Measurements from ENCODE around the gene CHML.

The CHML gene

DNA sequence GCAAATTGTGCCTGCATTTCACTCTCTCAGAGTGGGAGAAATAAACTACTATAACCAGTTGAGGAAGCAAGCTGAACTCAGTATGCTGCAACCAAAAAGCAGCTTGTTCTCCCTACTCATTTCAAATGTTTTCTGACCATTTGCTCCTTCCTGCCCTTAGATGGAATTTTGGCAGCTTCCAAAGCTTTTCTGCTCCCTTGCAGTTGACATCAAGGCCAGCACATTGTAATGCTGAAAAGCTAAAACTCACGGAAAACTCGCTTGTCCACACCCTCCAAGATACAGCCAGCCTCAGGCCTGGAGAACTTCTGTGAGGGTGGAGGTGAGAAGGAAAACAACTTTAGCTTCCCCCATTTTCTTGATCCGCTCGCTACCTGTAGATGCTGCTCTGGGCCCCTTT lies 5.0 kb upstream of the CHML start:
- DNase-seq: no peak

DNA sequence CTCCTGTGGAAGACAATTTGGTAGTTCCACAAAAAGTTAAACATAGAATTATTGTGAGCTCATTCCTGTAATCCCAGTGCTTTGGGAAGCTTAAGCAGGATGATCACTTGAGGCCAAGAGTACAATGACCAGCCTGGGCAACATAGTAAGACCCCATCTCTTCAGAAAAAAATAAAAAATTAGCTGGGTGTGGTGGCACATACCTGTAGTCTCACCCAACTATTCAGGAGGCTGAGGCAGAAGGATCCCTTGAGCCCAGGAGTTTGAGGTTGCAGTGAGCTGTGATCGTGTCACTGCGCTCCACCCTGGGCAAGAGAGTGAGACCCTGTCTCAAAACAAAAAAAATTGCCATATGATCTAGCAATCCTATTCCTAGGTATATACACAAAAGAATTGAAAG lies 4.1 kb upstream of the CHML start:
- DNase-seq: no peak

DNA sequence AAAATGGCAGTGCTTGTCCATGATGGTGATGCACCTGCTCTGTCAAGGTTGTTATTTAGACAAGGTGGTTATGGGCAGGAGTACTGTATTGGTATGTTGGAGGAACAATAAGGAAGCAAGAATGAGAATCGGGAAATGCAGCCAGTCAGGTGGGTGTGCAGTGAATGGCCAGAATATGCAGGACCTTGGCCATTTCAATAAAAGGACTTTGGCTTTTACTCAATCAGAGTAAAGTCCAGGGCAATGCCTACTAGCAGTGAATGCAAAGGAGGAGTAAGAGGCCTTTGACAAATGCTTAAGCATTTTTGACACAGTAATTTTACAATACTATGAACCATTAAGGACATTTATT lies 2.4 kb upstream of the CHML start:
- no peak for DNase-seq

DNA sequence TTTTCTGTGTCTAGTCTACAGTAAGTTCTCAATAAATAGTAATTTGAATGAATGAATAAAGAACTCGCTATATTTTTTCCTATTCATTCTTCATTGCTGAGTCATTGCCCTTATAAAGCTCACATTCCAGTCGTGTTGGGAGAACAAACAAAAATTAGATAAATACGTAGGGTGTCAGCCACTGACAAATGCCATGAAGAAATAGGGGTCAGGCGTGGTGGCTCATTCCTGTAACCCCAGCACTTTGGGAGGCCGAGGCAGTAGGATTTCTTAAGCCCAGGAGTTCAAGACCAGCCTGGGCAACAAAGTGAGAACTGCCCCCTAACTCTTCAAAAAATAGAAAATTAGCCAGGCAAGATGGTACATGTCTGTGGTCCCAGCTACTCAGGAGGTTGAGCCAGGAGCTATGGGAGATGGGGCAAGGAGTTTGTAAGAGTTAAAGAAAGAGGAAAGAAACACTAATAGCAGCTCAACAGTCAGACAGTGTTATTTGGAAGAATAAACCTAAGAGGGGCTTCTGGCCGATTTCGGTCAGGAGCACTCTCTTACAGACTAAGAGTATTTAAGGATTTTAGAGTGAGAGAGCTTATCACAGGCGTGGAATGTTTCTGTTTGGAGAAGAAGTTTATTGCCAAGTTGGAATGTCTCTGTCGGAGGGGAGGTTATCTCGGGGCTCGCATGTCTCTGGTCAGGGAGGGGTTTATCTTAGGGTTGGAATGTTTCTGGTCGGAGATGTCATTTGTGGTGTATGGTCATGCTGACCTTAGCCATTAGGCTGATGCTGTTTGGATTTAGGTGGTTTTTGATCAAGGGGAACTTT lies 1.8 kb upstream of the CHML start:
- DNase-seq: no peak

DNA sequence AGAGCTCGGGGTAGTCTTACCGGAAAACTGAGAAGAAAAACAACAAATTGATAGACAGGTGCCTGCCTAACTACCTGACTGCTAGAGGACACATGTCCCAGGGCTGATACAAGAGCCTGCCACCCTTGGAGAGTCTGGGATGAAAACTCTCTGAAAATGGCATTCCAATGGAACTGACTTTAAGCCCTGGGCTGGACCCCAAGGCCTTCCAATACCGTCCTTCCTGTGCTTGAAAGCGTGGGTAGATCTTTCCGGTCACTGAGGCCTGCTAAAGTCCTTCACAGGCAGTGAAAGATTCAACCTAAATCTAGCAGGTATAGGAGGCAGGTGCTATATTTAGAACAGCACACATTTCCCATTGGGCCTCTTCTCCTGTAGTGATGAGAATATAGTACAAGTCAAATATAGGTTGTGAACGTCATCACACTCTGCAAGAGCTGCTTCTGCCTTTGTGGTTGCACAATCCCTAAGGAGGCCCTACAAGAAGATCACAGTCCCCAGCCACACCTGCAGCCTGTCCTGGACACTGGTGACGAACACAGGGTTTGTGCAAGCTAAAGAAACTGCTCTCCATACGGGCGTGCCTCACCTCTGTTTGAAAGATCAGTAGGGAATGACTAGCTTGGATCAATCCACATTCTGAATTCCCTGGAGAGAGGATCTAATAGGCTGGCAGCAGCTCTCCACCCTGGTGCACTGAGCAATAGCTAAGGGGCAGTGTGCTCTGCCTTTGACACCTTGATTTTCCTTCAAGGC lies 876 bp upstream of the CHML start:
- DNase-seq: peak in 1 of 2 experiments; percentile 5

DNA sequence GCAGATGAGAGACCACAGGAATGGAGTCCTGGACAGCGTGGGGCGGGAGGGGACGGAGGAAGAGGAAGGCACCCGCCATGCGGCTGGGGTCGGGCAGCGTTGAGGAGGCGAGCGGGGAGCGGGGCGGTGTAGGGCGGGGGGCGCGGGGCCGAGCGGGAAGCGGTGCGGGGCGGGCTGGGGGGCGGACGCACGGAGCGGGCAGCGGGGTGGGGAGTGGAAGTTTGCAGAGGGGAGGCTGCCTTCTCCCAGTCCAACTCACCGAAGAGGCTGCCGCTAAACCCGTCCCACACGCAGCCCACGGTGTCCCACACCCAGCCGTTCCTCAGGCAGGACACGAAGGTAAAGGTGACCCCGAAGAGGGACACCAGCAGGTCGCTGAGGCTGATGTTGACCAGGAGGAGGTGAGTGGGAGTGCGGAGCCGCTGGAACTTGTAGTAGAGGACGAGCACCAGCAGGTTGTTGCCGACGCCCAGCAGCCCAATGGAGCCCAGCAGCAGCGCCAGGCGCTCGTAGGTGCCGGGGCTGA lies 483 bp downstream of the CHML start:
- DNase-seq: peak; percentile 44 to 50

DNA sequence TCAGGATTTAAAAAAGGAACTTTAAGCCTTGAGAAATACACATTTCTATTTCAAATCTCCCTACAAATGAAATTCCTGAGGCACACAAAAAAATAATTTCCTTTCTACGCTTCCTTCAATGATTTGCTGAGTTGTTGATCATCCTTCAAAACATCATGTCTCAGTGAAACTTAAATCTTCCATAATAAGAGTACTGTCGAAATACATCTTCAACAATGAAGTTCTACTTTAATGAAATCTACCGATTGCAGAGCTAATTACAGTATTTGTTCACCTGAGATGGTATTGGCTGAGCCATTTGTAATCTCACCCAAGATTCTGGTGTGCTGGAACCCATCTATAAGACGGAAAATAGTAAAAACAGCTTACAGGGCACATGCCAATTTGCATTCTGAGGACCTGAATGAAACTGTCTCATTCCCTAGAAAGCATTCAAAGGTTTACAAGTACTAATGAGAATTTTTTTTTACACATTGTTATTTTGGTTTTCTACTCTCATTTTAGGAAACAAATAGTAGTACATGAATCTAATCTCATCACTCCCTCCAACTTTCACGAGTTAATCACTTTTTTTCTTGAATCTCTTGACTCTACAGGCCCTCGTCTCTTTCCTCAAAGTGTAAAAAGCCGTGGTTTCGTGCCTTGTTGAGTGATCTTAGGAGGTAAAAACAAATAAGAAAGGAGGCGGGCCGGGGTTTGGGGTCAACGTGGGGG lies 1.1 kb downstream of the CHML start:
- DNase-seq: no peak

DNA sequence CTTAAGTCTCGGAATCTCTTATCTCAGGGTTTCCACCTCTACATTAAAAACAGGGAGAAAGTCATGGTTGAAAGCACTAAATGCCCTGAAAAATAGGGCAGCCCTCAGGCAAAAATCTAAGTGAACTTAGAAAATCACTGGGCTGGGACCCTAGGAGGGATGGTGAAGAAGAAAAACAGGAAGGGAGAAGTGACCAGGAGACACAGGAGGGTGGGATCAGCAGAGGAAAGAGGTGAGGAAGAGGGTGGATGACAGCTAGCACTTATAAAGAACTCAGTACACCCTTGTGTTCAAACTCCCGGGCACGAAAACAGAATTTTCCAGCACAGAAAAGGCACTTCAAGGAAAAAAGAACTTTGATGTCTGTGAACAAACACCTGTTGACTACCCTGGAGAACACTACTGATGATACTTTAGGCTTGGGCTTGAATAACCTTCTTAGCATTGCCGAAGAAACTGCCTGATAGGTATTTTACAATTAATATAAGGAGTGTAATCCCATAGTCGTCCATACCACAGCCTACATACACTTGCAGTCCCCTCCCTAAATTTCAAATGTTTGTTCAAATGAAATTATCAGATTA lies 2.0 kb downstream of the CHML start:
- DNase-seq: no peak

DNA sequence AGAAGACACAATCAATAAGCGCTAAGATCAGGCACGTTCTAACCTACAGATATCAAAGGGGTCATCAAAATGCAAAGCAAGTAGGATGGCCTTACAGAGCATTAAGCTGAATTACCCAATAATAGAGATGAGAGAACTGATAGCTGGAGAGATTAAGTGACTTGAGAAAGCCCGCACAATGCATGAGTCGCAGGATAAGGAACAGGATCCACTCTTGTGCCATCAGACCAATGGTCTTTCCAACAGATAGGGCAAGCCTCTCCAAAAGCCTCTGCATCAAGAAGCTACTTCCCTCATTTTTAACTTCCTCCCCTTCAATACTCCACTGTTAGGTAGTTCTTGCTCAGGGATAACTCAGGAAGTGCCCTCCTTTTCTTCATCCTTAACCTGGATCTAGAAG lies 2.6 kb downstream of the CHML start:
- no peak for DNase-seq

DNA sequence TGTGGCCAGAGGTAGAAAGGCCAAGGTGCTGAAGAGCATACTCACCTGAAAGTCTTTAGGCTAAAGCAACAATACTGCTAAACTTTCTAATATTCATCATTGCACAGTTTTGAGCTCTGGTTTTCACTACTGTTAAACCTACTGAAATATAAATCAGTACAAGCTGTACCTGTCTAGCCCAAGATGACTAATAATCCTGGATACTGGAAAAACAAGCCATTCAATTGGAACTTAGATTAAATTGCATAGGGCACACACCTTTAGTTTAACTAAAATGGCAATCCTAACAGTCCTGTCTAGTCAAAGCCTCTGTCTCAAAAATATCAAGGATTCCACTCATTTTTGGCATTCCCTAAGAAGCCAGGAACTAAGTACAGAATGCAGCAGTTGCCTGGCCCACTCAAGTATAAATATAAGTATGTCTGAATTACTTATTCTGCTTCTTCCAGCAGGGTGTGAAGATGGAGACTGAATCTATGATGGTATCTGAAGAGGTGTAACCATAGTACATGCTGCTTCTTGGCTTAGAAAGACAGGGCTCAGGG lies 3.1 kb downstream of the CHML start:
- no peak for DNase-seq

DNA sequence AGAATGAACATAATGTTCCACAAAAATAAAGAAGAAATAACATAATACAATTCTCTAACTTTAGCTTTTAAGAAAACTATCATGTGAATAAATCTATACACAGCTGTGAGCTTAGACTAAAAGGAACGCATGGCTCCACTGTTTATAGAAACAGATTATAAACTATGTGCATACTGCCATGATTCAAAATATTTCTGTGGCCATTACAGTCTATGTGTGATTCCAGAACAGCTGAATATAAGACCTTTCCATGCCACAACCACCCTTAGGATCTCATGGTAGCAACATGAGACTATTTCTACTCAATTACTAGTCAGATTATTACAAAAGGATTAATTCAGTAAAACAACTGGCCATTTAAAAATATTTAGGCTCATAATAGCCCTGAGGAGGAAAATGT lies 3.9 kb downstream of the CHML start:
- DNase-seq: no peak

DNA sequence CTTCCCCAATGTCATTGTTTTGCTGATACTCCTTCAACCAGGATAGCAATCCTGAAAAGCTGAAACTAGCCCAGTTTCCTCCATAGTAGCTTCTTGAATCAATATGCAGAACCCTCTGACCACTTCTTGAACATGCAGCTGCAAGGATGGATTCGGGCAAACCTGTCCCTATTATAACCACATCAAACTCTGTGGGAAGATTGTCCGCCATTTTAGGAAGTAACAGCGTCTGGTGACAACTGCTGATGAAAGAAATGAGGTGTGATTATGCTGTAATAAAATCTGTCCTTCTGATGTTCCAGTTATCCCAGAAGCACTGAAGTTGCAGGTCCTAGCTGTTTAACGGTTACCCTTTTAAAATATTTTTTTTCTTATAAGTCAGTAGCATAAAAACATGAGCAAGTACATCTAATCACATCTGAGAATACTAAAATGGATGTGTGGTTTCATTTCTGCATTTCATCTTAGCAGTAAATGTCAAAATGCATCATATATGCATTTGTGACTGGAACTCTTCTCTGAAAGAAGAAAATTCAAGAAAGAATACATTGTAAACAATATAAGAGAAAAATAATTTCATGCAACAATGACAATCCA lies 4.5 kb downstream of the CHML start:
- DNase-seq: no peak

DNA sequence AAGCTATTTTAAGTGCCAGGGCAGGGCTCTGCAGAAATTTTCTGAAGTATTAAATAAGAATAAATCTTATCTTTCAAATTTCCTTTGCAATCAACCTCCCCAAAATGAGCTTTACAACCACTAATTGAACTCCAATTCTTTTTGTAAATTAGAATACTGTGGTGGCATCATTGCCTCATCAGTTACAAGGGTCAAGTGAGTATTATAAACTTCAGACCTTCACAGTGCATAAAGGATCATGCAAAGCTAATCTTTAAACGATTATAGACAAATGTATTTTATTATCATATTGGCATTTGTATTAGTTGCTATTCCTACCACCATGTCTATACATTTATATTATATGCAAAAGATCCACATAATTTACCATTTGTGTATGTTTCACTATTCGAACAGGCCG lies 7.2 kb downstream of the CHML start:
- no peak for DNase-seq

DNA sequence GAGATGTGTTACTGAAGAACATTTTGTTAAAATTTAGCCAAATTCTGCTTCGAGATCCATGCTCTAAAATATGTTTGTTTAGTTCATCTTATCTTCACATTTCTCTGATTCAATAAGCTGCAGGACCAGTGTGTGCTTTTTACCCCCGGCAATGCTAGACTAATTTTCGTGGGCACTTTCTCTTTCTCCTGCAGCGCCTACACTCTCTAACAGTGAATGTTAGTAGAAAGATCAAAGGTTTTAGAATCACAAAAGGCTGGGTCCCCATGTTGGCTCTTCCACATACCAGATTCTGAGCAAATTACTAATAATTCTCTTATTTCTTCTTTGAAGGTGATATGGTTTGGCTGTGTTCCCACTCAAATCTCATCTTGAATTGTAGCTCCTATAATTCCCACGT lies 8.5 kb downstream of the CHML start:
- DNase-seq: no peak

DNA sequence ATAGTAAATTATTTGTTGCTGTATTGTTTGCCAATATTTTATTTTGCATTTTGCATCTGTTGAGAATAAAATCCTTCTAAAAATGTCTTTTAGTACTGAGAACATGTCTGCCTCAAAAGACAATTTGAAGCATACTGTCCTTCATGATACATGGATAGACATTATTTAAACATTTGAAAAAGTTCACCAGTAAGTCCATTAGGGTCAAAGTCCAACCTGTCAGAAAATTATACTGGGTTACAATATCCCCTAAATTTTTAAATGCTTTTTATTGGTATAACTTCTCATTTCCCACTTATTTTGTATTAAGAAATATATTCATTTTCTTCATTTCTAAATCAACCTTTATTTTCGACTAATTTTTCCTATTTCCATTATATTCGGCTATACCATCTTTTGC lies 9.3 kb downstream of the CHML start:
- DNase-seq: no peak

DNA sequence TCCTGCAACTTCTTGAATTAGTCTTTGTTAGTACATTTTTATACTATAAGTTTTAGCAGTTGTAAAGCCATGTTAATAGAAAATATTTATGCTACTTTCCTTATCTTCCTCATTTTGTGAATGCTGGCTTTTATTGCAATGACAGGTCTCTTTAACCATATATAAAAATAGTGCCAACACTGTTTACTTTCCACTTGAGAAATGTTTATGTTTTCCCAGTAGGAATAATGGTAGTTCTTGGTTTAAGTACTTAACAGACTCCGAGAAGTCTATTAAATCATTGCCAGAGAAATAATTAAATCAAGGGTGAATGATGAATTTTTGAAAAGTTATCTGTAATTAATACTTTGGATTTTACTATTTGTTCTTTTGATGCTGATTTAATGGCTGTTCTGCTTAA lies 9.7 kb downstream of the CHML start:
- DNase-seq: no peak

DNA sequence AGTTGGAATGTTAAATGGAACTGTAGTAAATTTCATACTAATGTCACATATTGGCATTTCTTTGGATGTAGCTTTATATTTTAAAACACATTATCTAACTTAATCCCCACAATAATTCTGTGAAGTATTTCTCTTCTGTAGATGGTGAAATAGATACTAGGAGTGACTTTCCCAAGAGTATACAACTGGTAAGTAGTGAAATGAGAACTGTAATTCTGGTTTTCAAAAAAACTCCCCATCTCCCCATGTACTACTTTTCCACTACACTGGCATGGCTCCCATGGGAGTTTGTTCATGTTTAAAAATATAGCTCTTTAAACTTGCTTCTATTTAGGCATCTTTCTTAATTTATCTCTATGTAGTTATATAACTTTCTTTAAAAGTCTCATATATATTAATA lies 10.2 kb downstream of the CHML start:
- DNase-seq: no peak

DNA sequence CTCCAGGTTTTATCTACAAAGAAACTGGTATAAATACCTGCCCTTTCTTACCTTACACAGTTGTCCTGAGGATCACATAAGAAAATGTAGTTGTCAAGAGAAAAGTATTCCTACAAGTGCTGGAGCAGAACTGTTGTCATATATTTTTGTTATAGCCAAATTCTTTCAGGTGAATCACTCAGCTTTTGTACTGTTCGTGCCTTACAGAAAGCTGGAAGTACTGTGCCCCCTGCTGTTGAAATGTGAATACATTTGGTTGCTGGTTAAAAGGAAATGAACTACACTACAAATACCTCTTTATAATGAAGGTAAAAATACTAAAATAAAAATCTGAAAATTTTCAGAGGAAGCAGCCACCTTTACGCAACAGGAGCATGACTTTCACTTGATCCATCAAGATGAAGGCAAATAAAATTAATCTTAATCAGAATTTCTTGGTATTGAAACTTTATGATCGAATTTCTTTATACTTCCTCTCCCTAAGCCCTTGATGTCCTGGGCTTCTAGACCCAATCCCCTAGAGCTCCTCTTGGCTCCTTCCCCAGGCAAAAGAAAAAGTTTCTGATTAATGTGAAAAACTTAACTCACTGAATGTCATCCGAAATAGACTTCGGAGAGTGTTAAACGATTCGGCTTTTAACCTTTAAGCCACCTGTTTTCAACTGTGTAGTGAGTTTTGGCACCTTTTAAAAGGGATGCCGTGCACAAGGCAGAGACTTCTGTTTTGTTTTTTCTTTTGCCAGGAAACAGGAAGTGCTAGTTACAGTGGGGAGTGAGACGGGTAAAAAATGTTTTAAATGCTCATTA lies 12.5 kb downstream of the CHML start:
- DNase-seq: peak in 1 of 2 experiments; percentile 27

DNA sequence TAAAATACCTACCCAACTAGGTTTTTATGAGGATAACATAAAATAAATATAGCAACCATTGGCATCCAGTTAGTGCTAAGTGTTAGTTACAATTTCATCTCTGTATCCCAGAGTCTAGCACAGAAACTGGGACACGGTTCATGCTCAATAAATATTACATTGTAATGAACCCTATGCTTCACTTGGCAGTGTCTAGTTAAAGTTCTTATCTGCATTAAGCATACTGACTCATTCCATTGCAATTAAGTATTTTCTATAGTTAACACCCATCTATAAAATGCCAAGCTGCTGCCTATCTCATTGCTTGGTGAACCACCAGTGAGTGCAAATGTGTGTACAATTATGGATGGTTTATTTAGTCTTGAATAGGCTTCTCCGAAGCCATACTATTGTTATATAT lies 15.2 kb downstream of the CHML start:
- DNase-seq: no peak

DNA sequence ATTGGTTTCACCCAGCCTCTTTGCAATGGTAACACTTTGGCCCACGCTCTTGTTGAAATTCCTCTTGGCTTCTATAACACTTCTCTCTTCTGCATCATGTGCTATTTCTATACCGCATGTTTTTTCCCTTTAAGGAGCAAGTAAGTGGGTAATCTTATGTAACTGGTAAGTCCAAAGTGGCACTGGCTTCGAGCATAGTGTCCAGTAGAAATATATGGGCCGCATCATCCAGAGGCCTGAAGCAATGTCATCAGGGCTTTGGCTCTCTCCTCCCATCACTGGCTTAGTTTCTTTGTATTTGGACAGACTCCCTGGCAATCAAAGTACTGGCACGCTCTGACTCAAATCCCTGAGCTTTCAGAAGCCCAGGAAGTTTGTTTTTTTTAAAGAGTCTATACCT lies 17.5 kb downstream of the CHML start:
- no peak for DNase-seq

DNA sequence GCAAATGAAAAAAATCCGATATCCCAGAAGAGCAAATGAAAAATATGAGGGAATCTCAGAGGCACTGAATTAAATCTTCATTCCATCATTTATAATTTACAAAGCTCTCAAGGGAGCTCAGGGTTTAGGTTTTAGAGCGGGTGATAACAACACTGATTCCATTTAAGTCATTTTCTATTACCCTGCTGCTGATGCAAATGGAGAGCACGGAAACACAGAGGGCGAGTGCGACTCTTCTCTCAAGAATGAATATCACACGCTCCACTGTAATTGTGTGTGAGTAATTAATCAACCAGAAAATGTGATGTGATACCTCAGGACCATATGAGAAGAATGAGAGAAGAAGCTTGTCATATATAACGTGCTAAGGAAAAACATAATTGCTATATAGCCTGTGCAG lies 22.7 kb downstream of the CHML start:
- no peak for DNase-seq
